DMS 273 (cell line): ENCODE measurements around the gene FGFR3.
"Not testable (repeated sequence)": the region's sequence is repeated elsewhere in the genome, so short reads cannot be mapped to it uniquely, and the experiment has no call there.

Source experiments
- DNase-seq: peaks from one replicate; lab custom pipeline; 2025; ENCODE audit not compliant: unreplicated experiment; lab: John Stamatoyannopoulos, UW

Gene FGFR3

DNA sequence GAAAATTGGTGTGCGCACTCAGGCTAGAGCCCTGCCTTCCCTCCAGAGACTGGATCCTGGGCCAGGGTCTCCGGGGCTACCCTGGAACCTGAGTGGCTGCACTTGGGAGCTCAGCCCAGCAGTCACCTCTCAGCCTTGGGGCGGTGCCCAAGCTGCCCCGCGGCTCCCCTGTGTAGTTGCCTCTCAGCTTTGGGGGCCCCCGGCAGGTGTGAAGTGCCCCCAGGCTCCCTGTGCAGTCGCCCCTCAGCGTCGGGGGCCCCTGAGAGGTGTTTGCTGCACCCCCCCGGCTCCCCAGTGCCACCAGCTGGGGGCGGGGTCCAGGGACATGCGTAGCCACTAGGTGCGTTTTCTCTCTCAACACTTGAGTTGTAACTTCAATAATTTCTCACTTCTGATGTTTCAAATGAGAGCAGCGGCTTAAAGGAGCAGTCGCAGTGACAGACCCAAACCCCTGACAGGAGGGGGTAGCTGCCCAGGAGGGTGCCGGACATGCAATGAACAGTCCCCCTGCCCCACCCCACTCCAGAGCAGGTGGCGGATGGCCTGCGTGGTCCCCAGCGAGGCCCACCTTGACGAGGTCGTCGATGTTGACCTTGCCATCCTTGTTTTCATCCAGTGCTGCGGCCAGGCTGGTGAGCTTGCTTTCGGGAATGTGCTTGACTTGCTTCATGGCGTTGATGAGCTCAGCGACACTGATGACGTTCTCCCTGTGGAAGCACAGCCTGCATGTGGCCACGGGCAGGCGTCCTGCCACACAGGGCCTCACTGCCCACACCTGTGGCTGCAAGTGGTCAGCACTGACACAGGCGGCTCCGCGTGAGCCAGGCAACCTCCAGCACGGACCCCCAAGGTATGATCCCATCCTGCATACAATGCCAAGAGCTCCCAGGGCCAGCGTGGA is 22.3 kb downstream of the FGFR3 start:
- DNase-seq: no peak

DNA sequence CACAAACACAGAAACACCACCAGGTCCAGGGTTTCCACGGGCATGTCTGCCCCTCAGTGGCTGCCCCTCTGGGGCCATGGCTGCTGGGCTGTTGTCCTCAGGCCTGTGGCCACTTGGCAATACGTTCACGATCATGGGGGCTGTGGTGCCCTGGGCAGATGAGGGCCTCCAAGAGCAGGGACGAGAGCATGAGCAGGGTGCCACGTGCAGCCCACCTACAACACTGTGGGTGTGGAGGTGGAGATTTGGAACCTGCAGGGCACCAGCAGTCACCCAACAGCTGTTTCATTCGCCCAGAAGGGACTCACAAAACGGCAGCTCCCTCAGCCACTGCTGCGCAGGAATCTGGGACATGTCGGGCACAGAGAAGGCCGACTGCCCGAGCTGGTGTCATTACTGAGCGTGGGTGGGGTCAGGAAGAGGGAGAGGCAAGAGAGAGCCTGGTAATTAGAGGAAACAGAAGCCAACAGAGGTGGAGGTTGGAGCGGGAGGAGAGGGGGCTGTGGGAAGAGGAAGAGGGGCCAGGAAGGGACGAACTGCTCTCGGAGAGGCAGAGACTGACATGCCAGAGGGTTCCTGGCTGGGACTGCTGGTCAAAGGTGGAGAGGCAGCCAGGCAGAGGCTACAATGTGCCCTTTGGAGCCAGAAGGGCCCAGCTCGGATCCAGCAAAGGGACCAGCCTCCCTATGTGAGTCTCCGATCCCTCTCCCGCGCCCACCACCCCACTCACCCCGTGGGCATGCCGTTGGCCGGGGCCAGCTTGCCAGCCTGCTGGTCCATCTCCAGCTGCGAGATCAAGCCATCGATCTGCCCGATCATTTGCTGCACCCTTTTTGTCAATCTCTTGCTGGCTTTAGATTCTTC is 23.1 kb downstream of the FGFR3 start:
- no peak for DNase-seq

DNA sequence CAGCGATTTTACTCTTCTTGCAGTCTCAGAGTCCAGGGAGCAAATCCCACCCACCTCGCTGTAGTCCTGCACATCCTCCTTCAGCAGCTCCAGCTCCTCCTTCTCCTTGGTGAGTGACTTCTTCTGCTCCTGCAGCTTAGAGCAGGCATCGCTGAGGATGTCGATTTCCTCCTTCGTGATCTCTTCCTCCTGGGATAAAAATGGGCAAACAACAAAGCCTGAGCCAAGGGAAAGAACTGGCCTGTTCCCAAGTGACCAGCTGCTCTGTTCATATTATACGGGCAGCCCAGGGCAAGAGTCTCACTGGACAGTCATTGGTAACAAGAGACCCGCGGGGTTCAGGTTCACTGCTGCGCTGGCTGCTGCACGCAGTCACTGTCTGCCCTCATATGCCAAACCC is 26.2 kb downstream of the FGFR3 start:
- no peak for DNase-seq

DNA sequence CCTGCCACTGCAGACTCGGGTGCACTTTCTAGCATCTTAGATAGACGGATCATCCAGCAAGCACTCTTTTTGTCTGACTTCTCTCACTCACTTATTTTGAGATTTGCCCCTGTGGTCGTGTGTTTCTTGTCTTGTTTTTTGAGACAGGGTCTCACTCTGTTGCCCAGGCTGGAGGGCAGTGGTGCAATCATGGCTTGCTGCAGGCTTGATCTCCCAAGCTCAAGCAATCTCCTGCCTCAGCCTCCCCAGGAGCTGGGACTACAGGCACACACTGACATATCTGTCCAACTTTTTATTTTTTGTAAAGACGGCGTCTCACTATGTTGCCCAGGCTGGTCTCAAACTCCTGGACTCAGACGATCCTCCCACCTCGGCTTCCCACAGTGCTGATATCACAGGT is 26.7 kb downstream of the FGFR3 start:
- no peak for DNase-seq

DNA sequence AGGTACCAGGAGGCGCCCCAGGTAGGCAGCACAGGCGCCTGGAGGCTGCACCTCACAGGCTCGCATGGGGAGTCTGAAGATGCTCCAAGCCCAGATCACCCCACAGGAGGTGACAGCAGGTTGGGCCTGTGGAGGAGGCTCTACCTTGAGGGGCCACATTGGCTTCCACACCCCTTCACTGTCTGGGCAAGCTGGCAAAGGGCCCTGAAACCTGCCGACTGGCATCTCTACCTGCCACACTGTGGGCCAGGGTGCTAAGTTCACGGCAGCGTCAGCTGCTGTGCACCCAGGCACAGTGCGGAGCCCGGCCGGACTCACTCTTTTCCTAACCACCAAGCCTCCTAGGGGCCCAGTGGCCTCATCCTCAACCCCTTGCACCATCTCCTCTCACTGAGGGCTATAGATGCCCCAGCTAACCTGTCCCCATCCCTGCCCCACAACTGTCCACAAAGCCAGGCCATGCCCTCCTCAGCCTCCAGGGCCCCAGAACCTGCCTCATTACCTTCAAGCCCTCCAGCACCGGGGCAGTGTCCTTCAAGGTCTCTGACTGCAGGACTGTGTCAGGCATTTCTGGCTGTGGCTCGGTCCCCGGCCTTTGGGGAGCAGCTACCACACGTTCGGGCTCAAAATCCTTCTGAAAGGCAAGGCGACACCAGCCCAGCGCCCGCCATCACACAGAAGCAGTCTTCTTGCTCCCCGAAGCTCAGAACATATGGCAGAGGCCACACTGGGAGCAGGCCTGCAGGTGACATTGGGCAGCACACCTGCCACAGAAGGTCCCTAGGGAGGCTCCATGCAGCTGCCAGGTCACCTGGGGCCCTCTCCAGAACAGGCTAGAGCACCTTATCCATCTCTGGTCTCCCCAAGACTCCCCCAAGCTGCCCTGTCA is 28.8 kb downstream of the FGFR3 start:
- DNase-seq: no peak

DNA sequence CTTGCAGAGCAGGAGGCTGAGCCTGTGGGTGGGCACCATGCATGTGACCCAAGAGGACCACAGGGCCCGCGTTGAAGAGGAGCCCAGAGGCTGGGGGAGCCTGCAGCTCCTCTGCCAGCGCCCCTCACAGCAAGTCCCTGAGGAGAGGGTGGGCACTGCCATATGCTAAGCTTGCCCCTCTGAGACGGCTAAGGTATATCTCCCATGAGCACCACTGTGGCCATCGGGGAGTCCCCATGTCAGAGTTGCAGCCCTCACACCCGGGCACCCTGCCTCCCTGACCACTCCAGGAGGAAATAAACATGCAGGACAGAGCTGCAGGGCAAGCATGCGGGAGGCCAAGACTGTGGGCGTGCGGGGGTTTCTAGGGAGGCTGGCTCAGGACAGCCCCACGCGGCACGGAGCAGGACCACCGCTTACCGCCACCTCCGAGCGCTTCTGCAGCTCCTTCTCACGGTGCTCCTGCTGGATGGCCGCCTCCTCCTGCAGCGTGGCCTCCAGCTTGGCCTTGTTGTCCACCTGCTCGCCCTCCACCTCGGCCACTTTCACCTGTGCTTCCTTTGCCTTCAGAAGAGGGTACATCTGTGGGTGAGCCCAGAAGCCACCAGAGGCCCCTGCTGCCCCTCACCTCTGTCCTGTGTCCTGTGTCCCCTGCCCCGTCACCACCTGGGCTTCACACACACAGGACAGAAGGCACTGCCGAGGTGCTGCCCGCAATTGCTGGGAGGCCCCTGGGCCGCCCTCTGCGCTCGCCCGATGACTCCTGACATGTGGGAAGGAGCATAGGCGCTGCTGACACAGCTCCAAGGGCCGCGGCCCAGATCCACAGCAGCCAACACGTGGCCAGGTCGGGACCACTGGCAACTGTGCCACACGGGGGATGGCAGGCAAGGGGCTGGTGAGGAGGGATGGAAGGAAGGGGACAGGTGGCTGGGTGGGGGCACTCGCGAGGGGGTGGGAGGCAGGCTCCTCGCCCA is 29.8 kb downstream of the FGFR3 start:
- DNase-seq: no peak

DNA sequence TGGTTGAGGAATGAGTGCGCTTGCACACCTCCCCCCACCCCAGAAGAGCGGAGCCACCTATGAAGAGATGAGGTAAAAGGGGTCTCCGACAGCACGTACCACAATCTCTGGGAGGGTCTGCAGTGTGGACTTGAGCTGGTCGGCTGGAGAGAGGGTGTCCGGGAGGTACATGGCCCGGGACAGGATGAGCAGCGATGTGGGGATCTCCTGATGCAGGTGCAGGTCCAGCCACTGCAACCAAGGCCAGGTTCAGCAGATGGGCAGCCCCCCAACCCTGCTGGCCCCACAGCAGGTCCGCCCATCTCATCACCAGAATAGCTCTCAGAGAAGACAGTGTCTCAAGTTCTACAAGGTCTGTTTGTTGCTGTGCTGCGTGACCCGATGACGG is 30.4 kb downstream of the FGFR3 start:
- DNase-seq: no peak

DNA sequence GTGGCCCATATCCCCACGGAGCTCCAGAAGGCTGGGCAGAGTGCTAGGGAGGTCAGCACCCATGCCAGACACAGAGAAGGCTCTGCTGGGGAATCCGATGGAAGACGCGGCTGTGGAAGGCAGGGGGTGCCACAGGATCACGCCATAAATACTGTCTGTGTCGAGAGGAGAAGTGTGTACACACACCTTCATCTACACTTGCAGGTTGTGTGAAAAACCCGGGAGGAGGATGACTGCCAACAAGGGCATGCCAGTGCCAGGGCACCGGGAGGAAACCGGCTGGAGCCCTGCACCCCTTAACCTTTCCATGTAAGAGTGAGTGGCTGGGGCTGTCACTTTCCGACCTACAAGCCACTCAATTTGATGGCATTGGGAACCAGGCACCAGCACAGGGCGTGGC is 31.7 kb downstream of the FGFR3 start:
- DNase-seq: no peak

DNA sequence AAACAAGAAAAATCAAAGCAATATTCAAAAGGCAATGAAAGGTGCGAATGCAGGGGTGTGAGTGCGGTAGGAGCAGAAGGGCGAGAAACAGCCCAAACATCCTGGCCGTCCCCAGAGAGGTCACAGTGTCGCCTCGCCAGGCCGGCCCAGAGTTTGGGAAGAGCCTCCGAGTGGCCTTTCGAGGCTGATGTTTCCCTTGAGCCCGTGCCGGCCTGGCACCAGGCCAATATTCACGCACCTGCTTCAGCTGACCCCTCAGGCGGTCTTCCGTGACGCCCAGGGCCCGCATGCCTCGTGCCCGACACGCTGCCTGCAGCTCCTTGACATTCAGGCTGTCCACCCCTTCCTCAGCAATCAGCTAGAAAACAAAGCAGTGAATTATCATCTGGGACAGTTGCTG is 32.2 kb downstream of the FGFR3 start:
- no peak for DNase-seq

DNA sequence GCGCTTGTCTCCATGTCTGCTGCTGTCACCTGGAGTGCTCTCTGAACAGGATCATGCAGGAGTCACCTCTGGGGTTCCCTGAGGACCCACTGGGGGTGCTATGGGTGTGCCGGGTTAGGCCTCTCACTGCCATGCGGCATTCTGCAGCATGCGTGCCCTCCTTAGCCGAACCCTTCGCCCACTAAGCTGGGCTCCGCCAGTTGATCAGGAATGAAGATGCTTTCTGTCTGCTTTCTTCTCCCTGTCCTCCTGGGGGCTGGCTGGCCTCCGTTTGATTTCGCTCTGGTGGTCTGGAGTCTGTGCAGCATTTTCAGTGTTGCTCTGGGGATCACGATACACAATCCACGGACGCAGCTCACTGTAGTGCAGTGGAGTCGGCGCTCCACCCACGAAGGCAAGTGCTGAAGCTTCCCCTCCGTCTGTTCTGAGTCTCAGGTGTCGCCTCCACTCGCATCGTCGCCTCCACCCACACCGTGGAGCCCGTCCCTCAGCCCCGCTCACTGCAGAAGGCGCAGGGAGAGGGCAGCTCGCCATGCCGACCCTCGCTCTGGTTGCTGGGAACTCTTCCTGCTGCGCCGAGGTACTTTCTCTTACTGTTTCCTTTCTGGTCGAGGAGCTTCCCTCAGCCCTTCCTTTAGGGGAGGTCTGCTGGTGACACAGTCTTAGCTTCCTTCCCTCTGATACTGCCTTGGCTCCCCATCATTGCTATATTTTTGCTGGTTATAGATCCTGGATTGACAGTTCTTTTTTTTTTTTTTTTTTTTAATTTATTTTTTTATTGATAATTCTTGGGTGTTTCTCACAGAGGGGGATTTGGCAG is 33.6 kb downstream of the FGFR3 start:
- DNase-seq: no peak

DNA sequence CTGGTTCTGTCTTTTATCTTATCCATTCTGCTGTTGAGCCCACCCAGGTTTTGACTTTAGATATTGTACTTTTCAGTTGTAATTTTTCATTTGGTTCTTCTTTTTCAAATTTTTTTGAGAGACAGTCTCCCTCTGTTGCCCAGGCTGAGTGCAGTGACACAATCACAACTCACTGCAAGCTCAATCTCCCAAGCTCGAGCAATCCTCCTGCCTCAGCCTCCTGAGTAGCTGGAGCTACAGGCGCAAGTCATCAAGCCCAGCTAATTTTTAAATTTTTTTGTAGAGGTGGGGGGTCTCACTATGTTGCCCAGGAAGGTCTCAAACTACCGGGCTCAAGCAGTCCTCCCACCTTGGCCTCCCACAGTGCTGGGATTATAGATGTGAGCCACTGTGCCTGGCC is 37.1 kb downstream of the FGFR3 start:
- no peak for DNase-seq

DNA sequence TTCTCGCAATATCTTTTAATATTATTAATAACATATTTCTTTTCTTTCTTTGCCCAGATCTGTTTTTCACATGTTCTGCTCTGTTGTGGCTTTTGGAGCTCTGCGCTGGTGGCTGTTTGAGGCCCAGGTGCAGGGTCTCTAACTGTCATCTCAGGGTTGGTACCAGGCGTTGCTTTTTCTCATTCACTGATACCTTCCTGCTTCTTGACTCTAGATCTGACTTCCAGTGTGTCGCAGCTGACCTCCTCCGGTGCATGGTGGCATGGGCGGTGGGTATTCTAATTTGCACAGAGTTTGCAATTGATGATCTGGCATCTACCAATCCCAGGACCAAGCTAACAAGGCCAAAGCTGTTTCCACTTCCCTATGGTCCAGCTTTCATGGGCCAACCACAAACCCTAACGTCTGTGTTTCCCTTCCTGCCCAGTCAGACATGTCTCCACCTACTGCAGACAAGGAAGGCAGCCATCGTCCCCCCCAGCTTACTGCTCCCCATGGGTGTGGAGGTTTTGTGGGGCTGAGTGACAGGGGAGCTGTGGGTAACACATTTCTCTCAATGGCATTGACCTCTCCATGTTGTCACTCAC is 37.6 kb downstream of the FGFR3 start:
- DNase-seq: no peak

DNA sequence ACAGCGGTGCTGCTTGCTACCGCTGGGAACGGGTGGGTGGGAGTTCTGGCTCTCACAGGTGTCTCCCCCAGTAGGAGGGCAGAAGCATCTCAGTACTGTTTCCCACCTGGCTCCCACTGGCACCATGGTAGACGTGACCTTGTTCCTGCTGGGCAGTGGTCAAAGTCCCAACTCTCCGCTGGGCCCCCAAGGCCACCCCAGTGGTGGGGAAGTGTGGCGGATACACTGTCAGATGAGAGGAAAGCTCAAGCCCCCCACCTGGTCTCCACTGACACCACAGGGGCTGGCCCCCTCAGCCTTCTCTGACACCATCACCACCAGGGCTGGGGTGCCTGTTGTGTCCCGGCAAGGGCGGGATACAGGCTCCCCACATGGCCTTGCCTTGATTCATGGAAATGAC is 38.2 kb downstream of the FGFR3 start:
- no peak for DNase-seq

DNA sequence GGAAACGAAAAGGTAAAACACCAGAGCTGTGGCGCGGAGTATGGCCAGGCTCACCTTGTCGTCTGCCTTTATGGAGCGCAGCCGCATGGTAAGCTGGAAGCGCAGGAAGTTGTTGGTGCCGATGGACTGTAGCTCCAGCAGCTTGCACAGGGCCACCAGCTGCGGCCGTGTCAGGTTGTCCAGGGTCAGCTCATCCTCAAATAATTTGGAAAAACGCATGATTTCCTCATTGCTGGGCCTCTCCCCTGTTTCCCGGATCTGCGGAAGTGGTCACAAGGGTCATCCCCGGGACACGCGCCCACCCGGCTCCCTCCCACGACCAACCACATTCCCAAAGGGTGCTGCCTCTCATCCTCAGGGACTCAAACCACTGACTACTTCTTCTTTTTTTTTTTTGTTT is 39.6 kb downstream of the FGFR3 start:
- no peak for DNase-seq

DNA sequence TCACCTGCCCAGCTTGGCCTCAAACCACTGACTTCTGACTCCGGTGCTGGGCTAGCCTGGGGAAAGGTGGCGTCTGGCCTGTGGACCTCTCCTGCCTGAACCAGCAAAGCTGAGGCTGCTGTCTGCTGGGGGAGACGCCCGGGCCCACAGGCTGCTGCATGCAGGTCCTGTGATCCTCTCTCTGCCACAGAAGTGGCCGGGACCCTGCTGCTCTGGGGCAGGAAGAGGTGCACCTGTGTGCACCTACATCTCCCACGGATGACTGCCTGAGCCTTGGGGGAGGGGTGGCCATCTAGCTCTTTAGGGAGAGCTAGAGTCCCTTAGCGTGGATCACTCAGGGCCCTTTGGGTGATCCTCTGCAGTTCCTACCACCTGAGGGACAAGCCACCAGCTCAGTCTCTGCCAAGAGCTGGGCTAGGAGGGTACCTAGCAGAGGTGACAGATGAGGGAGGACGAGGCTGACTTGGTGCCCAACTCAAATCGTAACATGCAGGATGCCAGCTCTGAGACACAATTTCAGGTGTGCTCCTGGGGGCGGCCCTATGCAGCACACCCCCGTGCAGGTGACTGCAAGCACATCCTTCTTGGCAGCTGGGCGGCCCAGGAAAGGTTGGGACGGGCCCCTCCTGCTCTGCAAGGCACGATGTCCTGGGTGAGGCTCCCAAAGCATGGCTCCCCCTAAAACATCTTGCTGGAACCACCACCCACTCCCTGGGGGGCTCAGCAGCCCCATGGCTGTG is 40.4 kb downstream of the FGFR3 start:
- no peak for DNase-seq

DNA sequence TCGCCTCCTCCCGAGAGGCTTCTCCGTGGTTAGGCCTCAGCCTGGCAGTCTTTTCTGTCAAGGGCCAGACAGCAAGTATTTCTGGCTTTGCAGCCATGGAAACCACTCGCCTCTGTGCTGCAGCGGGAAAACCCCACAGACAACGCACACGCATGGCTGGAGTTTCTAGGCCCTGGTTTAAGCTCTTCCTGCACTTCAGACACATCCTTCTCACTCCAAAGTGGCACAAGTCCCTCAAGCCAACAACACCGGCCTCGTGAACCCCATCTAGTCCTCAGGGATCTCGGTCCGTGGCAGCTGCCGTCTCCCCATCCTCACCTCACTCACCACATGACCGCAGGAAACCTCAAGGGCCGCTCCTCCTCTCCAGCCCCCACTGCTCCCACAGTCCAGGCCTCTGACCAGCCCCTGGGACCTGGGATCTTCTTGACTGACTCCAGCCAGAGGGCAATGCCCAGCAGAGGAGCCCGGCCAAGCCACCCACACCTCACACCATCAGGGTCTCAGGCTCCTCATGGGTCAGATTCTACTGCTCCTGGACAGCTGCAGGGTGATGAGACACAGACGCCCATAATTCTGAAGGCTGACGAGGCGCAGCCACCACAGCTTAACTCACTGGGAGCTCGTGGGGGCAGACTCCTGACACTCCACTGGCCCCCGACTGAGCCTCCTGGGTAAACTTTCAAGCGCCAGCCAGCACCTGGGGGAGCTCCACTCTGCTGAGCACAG is 41.1 kb downstream of the FGFR3 start:
- no peak for DNase-seq

DNA sequence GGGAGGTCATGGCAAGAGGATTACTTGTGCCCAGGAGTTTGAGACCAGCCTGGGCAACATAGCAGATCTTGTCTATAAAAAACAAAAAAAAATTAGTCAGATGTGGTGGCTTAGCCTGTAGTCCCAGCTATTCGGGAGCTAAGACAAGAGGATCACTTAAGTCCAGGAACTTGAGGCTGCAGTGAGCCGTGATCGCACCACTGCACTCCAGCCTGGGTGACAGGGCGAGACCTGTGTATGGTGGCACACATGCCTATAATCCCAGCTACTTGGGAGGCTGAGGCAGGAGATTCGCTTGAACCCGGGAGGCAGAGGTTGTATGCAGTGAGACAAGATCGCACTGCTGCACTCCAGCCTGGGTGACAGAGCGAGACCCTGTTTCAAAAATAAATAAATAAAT is 42.7 kb downstream of the FGFR3 start:
- not testable (repeated sequence) for DNase-seq
